Liver (tissue), 3 donors: ENCODE results near the gene DDX24.

Experiments used
- EGR1 ChIP-seq, 2 donors: IDR thresholded peaks; 2 replicates each; pipeline ENCODE4 v1.6.1; 2016 to 2018; ENCODE audit warnings: antibody characterized with exemption in 2 of 2, low read depth in 2 of 2
- NR2F2 ChIP-seq: IDR thresholded peaks from 2 replicates; pipeline ENCODE4 v1.6.1; 2016; ENCODE audit warnings: antibody characterized with exemption
- TAF1 ChIP-seq: conservative IDR thresholded peaks from 2 replicates; pipeline ENCODE4 v1.6.1; 2016; ENCODE audit warnings: antibody characterized with exemption, mild to moderate bottlenecking
- TF ChIP-seq, protein P1 (sequence below): fragments of 150-350 bp; IDR thresholded peaks from 2 replicates; pipeline ENCODE4 v1.5.1; 2017; ENCODE audit warnings: improper control_type of control experiment, low read depth, low read length; ENCODE audit not compliant: missing input control
- TF ChIP-seq, protein P2 (sequence below): IDR thresholded peaks from 2 replicates; pipeline ENCODE4 v1.6.1; 2016; ENCODE audit warnings: antibody characterized with exemption
- TF ChIP-seq, protein P3 (sequence below): IDR thresholded peaks from 2 replicates; pipeline ENCODE4 v1.6.1; 2016; ENCODE audit warnings: antibody characterized with exemption, mild to moderate bottlenecking
- TF ChIP-seq, protein P4 (sequence below): IDR thresholded peaks from 2 replicates; pipeline ENCODE4 v1.6.1; 2016; ENCODE audit warnings: antibody characterized with exemption
- donor health status: healthy.
- donor health status: healthy.

DNA sequence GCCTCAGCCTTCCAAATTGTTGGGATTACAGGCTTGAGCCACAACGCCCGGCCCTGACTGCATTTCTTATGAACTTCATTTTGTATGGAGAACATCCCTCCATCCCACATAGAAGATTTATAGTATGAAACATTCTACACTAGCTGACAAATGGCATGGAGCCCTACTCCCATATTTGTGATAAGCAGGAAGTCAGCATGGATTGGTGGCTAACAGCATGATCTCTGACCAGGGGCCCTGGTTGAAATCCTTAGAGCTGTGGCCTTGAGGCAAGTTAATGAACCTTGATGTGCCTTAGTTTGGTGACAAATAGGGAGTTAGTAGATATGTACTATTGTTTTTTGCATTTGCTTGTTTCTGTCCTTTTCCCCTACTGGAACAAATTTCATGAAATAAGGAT, 12.4 kb upstream of the DDX24 start:
- TF ChIP-seq, protein P1, sequence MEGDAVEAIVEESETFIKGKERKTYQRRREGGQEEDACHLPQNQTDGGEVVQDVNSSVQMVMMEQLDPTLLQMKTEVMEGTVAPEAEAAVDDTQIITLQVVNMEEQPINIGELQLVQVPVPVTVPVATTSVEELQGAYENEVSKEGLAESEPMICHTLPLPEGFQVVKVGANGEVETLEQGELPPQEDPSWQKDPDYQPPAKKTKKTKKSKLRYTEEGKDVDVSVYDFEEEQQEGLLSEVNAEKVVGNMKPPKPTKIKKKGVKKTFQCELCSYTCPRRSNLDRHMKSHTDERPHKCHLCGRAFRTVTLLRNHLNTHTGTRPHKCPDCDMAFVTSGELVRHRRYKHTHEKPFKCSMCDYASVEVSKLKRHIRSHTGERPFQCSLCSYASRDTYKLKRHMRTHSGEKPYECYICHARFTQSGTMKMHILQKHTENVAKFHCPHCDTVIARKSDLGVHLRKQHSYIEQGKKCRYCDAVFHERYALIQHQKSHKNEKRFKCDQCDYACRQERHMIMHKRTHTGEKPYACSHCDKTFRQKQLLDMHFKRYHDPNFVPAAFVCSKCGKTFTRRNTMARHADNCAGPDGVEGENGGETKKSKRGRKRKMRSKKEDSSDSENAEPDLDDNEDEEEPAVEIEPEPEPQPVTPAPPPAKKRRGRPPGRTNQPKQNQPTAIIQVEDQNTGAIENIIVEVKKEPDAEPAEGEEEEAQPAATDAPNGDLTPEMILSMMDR, result no peak
- TF ChIP-seq, protein P2, sequence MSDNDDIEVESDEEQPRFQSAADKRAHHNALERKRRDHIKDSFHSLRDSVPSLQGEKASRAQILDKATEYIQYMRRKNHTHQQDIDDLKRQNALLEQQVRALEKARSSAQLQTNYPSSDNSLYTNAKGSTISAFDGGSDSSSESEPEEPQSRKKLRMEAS, result no peak
- TF ChIP-seq, protein P3, sequence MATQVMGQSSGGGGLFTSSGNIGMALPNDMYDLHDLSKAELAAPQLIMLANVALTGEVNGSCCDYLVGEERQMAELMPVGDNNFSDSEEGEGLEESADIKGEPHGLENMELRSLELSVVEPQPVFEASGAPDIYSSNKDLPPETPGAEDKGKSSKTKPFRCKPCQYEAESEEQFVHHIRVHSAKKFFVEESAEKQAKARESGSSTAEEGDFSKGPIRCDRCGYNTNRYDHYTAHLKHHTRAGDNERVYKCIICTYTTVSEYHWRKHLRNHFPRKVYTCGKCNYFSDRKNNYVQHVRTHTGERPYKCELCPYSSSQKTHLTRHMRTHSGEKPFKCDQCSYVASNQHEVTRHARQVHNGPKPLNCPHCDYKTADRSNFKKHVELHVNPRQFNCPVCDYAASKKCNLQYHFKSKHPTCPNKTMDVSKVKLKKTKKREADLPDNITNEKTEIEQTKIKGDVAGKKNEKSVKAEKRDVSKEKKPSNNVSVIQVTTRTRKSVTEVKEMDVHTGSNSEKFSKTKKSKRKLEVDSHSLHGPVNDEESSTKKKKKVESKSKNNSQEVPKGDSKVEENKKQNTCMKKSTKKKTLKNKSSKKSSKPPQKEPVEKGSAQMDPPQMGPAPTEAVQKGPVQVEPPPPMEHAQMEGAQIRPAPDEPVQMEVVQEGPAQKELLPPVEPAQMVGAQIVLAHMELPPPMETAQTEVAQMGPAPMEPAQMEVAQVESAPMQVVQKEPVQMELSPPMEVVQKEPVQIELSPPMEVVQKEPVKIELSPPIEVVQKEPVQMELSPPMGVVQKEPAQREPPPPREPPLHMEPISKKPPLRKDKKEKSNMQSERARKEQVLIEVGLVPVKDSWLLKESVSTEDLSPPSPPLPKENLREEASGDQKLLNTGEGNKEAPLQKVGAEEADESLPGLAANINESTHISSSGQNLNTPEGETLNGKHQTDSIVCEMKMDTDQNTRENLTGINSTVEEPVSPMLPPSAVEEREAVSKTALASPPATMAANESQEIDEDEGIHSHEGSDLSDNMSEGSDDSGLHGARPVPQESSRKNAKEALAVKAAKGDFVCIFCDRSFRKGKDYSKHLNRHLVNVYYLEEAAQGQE, result no peak
- no peak for TF ChIP-seq NR2F2
- no peak for TF ChIP-seq TAF1
- TF ChIP-seq, protein P4, sequence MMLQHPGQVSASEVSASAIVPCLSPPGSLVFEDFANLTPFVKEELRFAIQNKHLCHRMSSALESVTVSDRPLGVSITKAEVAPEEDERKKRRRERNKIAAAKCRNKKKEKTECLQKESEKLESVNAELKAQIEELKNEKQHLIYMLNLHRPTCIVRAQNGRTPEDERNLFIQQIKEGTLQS, result no peak
- no peak for TF ChIP-seq EGR1 (IDR thresholded peaks at IDR 0.05; ENCODE audit: low read depth in 2 of 2)
